ENCODE measurements around the gene KCNT1. TPM values are rescaled to one million over a fixed set of nuclear protein-coding genes. Genes with fewer than 3 reads are reported as not detected.

Gene KCNT1
- total RNA-seq, 1 experiment from 2014 or later, result 0.68 TPM

GRCh38 chr9:135655317-135655716 is 46.7 kb upstream of the KCNT1 start:
- Histone ChIP-seq H4K5ac (ENCODE audit: insufficient read length, low read depth, low read length) (no peak overlapping the region), H3K27me3 (ENCODE audit: insufficient read depth, low read length) (no peaks in the 10 kb centered on the region), H3K18ac (ENCODE audit: insufficient read length, low read depth, low read length) (no peak overlapping the region), H2BK15ac (ENCODE audit: low read depth, low read length) (no peak overlapping the region), H2BK120ac (ENCODE audit: low read depth, low read length, poor library complexity, severe bottlenecking) (no peak overlapping the region), H3K4me1 (ENCODE audit: insufficient read depth, low read length) (peaks cover 3% of the 10 kb centered on the region; the same call in 1 of the 2 replicates), H3K79me2 (ENCODE audit: insufficient read depth, low read length) (no peaks in the 10 kb centered on the region), H4K8ac (replicated peaks; ENCODE audit: insufficient read length, low read depth, low read length) (no peak overlapping the region), H2BK12ac (ENCODE audit: insufficient read length, low read depth, low read length) (no peak overlapping the region), H4K91ac (ENCODE audit: insufficient read length, low read depth, low read length) (no peak overlapping the region), H3K23me2 (ENCODE audit: insufficient read length, low read depth, low read length, poor library complexity, severe bottlenecking) (no peaks in the 10 kb centered on the region), H2AK5ac (ENCODE audit: insufficient read length, low read length) (no peak overlapping the region), H3K4ac (ENCODE audit: low read depth, low read length) (no peak overlapping the region), H3K4me2 (ENCODE audit: insufficient read depth, insufficient read length, low read length) (no peak overlapping the region), H3T11ph (ENCODE audit: low read length) (no peak overlapping the region), H2BK5ac (ENCODE audit: insufficient read length, low read length) (no peak overlapping the region), H4K20me1 (ENCODE audit: control insufficient read depth, insufficient read depth, insufficient read length) (no peaks in the 10 kb centered on the region), H3K14ac (ENCODE audit: insufficient read depth, low read length) (no peak overlapping the region), H3K56ac (ENCODE audit: insufficient read length, low read depth, low read length) (no peak overlapping the region), H3K23ac (ENCODE audit: insufficient read length, low read depth, low read length) (no peak overlapping the region), H3K9me3 (ENCODE audit: control insufficient read depth, low read depth, low read length) (peaks cover 22% of the 10 kb centered on the region), H2BK20ac (ENCODE audit: low read depth, low read length, poor library complexity, severe bottlenecking) (no peak overlapping the region), H2AFZ (ENCODE audit: low read length) (no peak overlapping the region), H3K27ac (ENCODE audit: insufficient read length, low read depth, low read length) (no peak overlapping the region), H3K9ac (ENCODE audit: extremely low read depth, insufficient read length, low read length) (no peak overlapping the region), H3K79me1 (ENCODE audit: insufficient read depth, low read depth, low read length, poor library complexity, severe bottlenecking) (no peaks in the 10 kb centered on the region)
- Mint-ChIP-seq H3K4me1 (peaks cover 4 to 6% of the 10 kb centered on the region in 2 experiments), H3K9me3 (peaks cover 55 to 58% of the 10 kb centered on the region in 2 experiments), H3K27me3 (ENCODE audit: low read depth) (no peaks in the 10 kb centered on the region; the same call in none of the 2 replicates), H3K4me3 (no peak overlapping the region), H3K27ac (peak overlapping the region in 1 of 3 experiments; percentile 85; a peak in 1 of 7 replicates), H3K36me3 (ENCODE audit: insufficient read depth in 1 of 3, low read depth in 3 of 3) (peaks cover 24 to 85% (median 42%) of the 10 kb centered on the region in 3 experiments)
- no peak for TF ChIP-seq CTCF (conservative IDR thresholded peaks at IDR 0.05)
- WGBS (ENCODE audit: extremely low coverage, insufficient read length, low lambda C conversion rate), result no CpG with 5 or more reads among the region's 8 CpGs
- DNase-seq, result no peak
